NCI-H345 (cell line): ENCODE measurements around the gene MRPL27.

Source experiments
- DNase-seq: peaks from one replicate; lab custom pipeline; 2025; lab: John Stamatoyannopoulos, UW

Gene MRPL27

GRCh38 chr17:50386510-50386909, 13.5 kb upstream of the MRPL27 start:
- no peak for DNase-seq

GRCh38 chr17:50382931-50383330, 9.9 kb upstream of the MRPL27 start:
- DNase-seq, result no peak

GRCh38 chr17:50381920-50382319, 8.9 kb upstream of the MRPL27 start:
- DNase-seq, result no peak

GRCh38 chr17:50381260-50381815, 8.4 kb upstream of the MRPL27 start:
- DNase-seq, result no peak

GRCh38 chr17:50380369-50381259, 7.6 kb upstream of the MRPL27 start:
- no peak for DNase-seq

- no peak for DNase-seq
Measured at GRCh38 chr17:50379351-50380132, 6.6 kb upstream of the MRPL27 start.

GRCh38 chr17:50375858-50376538, 3.0 kb upstream of the MRPL27 start:
- DNase-seq, result no peak

GRCh38 chr17:50373705-50374104, 721 bp upstream of the MRPL27 start:
- no peak for DNase-seq

- no peak for DNase-seq
Measured at GRCh38 chr17:50372222-50372757, 694 bp downstream of the MRPL27 start.

GRCh38 chr17:50371526-50371925, 1.5 kb downstream of the MRPL27 start:
- DNase-seq, result no peak

GRCh38 chr17:50370052-50370451, 2.9 kb downstream of the MRPL27 start:
- no peak for DNase-seq

- no peak for DNase-seq
Measured at GRCh38 chr17:50367401-50367800, 5.6 kb downstream of the MRPL27 start.

GRCh38 chr17:50365649-50366393, 7.2 kb downstream of the MRPL27 start:
- no peak for DNase-seq

GRCh38 chr17:50365165-50365564, 7.8 kb downstream of the MRPL27 start:
- no peak for DNase-seq

- DNase-seq, result no peak
Measured at GRCh38 chr17:50364715-50365114, 8.3 kb downstream of the MRPL27 start.

GRCh38 chr17:50364061-50364458, 8.9 kb downstream of the MRPL27 start:
- DNase-seq, result no peak

GRCh38 chr17:50363217-50364060, 9.5 kb downstream of the MRPL27 start:
- no peak for DNase-seq

- no peak for DNase-seq
Measured at GRCh38 chr17:50362661-50363060, 10.3 kb downstream of the MRPL27 start.

- DNase-seq, result peak; percentile 25
Measured at GRCh38 chr17:50361561-50362480, 11.2 kb downstream of the MRPL27 start.
